H1 (cell line): Measurements from ENCODE around the gene HIGD1B. TPM values are rescaled to one million over a fixed set of nuclear protein-coding genes. Genes with fewer than 3 reads are reported as not detected.
"Not testable (repeated sequence)": the region's sequence is repeated elsewhere in the genome, so short reads cannot be mapped to it uniquely, and the experiment has no call there.

Source experiments
- CTCF ChIA-PET: fragments of 300-600 bp; sonication (Branson Sonifier 250); formaldehyde crosslinking; loops from one replicate; lab custom pipeline; 2021; ENCODE audit not compliant: partially characterized antibody; lab: Charles Lee
- POLR2A ChIA-PET: fragments of 300-600 bp; sonication (Branson Sonifier 250); formaldehyde crosslinking; loops from one replicate; lab custom pipeline; 2021; ENCODE audit warnings: inconsistent platforms; ENCODE audit not compliant: partially characterized antibody; lab: Charles Lee
- DNase-seq, 2 experiments: peaks; one replicate each; pipeline versions ENCODE4 v3.0.0 to v3.0.0-alpha.2; 2010 to 2022; ENCODE audit warnings: low spot score in 2 of 2, low read depth in 1 of 2, mixed read lengths in 1 of 2
- FAIRE-seq: peaks from 2 replicates; lab custom pipeline; 2011; peaks lifted over from hg19 to GRCh38; lab: Jason Lieb, UNC
- H2AFZ ChIP-seq: 2 replicates; pipeline ENCODE4 v1.8.1; 2012; ENCODE audit warnings: low read length, inconsistent platforms
- H2AK5ac ChIP-seq: 2 replicates; pipeline ENCODE4 v1.6.1; 2013; ENCODE audit warnings: low read depth, low read length
- H2BK120ac ChIP-seq: replicated peaks from 2 replicates; pipeline ENCODE3; 2013; ENCODE audit warnings: low read depth, low read length, inconsistent platforms
- H2BK12ac ChIP-seq: 2 replicates; pipeline ENCODE4 v1.6.1; 2013; ENCODE audit warnings: low read depth, low read length
- H2BK15ac ChIP-seq: 2 replicates; pipeline ENCODE4 v1.6.1; 2013; ENCODE audit warnings: low read length
- H2BK20ac ChIP-seq: 2 replicates; pipeline ENCODE4 v1.6.1; 2013; ENCODE audit warnings: low read length
- H2BK5ac ChIP-seq: 2 replicates; pipeline ENCODE4 v1.6.1; 2013; ENCODE audit warnings: low read depth, low read length
- H3K14ac ChIP-seq: 2 replicates; pipeline ENCODE4 v1.6.1; 2013; ENCODE audit warnings: inconsistent platforms; ENCODE audit not compliant: insufficient read length
- H3K18ac ChIP-seq: 2 replicates; pipeline ENCODE4 v1.6.1; 2013; ENCODE audit warnings: low read length; ENCODE audit errors: extremely low read depth
- H3K23ac ChIP-seq: 2 replicates; pipeline ENCODE4 v1.6.1; 2013; ENCODE audit warnings: inconsistent platforms; ENCODE audit not compliant: insufficient read length
- H3K23me2 ChIP-seq: 2 replicates; pipeline ENCODE4 v1.6.1; 2013; ENCODE audit warnings: low read depth, low read length
- H3K27ac ChIP-seq: 2 replicates; pipeline ENCODE4 v1.6.1; 2011; ENCODE audit warnings: low read depth, low read length, inconsistent platforms
- H3K27me3 ChIP-seq, 4 experiments: replicated peaks in 1 of 4; 1 replicate in 1 of 4; 2 replicates in 3 of 4; pipeline versions ENCODE4 v1.6.1 to v1.8.1; 2011 to 2013; ENCODE audit warnings: low read length in 3 of 4, mild to moderate bottlenecking in 3 of 4, inconsistent platforms in 2 of 4, mixed read lengths in 2 of 4, moderate library complexity in 1 of 4; ENCODE audit not compliant: control insufficient read depth in 3 of 4, insufficient read depth in 3 of 4; ENCODE audit errors: extremely low read depth in 1 of 4
- H3K36me3 ChIP-seq, 4 experiments: 2 replicates each; pipeline versions ENCODE4 v1.6.1 to v1.8.1; 2011 to 2013; ENCODE audit warnings: mild to moderate bottlenecking in 4 of 4, low read length in 3 of 4, moderate library complexity in 2 of 4, control low read depth in 1 of 4, inconsistent platforms in 1 of 4; ENCODE audit not compliant: insufficient read depth in 4 of 4, control insufficient read depth in 2 of 4
- H3K4ac ChIP-seq: replicated peaks from 2 replicates; pipeline ENCODE3; 2013; ENCODE audit warnings: low read length, low read depth, mixed read lengths, inconsistent platforms; ENCODE audit not compliant: insufficient read length
- H3K4me1 ChIP-seq, 4 experiments: replicated peaks in 1 of 4; 1 replicate in 1 of 4; 2 replicates in 3 of 4; pipeline versions ENCODE4 v1.6.1 to v1.8.1; 2011 to 2013; ENCODE audit warnings: low read length in 3 of 4, inconsistent platforms in 2 of 4, mixed read lengths in 1 of 4; ENCODE audit not compliant: insufficient read depth in 4 of 4, control insufficient read depth in 3 of 4
- H3K4me2 ChIP-seq, 2 experiments: 2 replicates each; pipeline versions ENCODE4 v1.6.1 to v1.8.1; 2011 to 2013; ENCODE audit warnings: low read depth in 2 of 2, low read length in 2 of 2, control low read depth in 1 of 2, inconsistent platforms in 1 of 2, mild to moderate bottlenecking in 1 of 2; ENCODE audit not compliant: insufficient read depth in 1 of 2
- H3K4me3 ChIP-seq, 4 experiments: fragments of 200-600, 300-600 bp in 1 of 4; sonication (generic), shearing (Covaris generic), sonication (Bioruptor Twin) in 1 of 4; 2 replicates each; pipeline versions ENCODE4 v1.5.1 to v1.8.1; 2011 to 2016; ENCODE audit warnings: low read length in 4 of 4, low read depth in 3 of 4, control low read depth in 2 of 4, inconsistent platforms in 2 of 4, mild to moderate bottlenecking in 2 of 4, mixed read lengths in 1 of 4, moderate library complexity in 1 of 4; ENCODE audit not compliant: insufficient read depth in 2 of 4; ENCODE audit errors: extremely low read depth in 1 of 4
- H3K56ac ChIP-seq: replicated peaks from 2 replicates; pipeline ENCODE3; 2013; ENCODE audit warnings: low read depth, mild to moderate bottlenecking, mixed read lengths, low read length, inconsistent platforms; ENCODE audit not compliant: insufficient read length
- H3K79me1 ChIP-seq: 2 replicates; pipeline ENCODE4 v1.6.1; 2013; ENCODE audit warnings: low read depth, low read length, control low read depth
- H3K79me2 ChIP-seq, 2 experiments: 2 replicates each; pipeline versions ENCODE4 v1.6.1 to v1.8.1; 2012 to 2013; ENCODE audit warnings: low read length in 2 of 2, mild to moderate bottlenecking in 2 of 2, inconsistent platforms in 1 of 2; ENCODE audit not compliant: insufficient read depth in 2 of 2, control insufficient read depth in 1 of 2
- H3K9ac ChIP-seq, 4 experiments: replicated peaks in 1 of 4; 1 replicate in 1 of 4; 2 replicates in 3 of 4; pipeline versions ENCODE4 v1.6.1 to v1.8.1; 2011 to 2013; ENCODE audit warnings: low read depth in 3 of 4, low read length in 3 of 4, control low read depth in 2 of 4, mild to moderate bottlenecking in 2 of 4, moderate library complexity in 2 of 4, inconsistent platforms in 1 of 4; ENCODE audit errors: extremely low read depth in 1 of 4
- H3K9me3 ChIP-seq, 2 experiments: 2 replicates each; pipeline versions ENCODE4 v1.6.1 to v1.8.1; 2012 to 2013; ENCODE audit warnings: mild to moderate bottlenecking in 2 of 2, moderate library complexity in 2 of 2, control low read depth in 1 of 2, inconsistent platforms in 1 of 2, low read depth in 1 of 2, low read length in 1 of 2, mixed read lengths in 1 of 2; ENCODE audit not compliant: insufficient read depth in 2 of 2
- H4K20me1 ChIP-seq, 2 experiments: replicated peaks in 1 of 2; 2 replicates each; pipeline versions ENCODE3 to v1.8.1; 2011 to 2013; ENCODE audit warnings: inconsistent platforms in 2 of 2, low read length in 2 of 2, mild to moderate bottlenecking in 1 of 2; ENCODE audit not compliant: insufficient read depth in 2 of 2, control insufficient read depth in 1 of 2
- H4K5ac ChIP-seq: 2 replicates; pipeline ENCODE4 v1.6.1; 2013; ENCODE audit warnings: low read length, low read depth, mixed read lengths, inconsistent platforms; ENCODE audit not compliant: insufficient read length
- H4K8ac ChIP-seq: 2 replicates; pipeline ENCODE4 v1.8.0; 2013; ENCODE audit warnings: mild to moderate bottlenecking, moderate library complexity, low read length, inconsistent platforms; ENCODE audit not compliant: insufficient read depth; ENCODE audit errors: extremely low read depth
- H4K91ac ChIP-seq: replicated peaks from 2 replicates; pipeline ENCODE3; 2013; ENCODE audit warnings: low read length, mixed read lengths, inconsistent platforms; ENCODE audit not compliant: insufficient read length
- WGBS, 2 experiments: shearing (Covaris generic) in 1 of 2; methylation state at CpG; one replicate each; pipeline versions ENCODE4 v1.1.6 to v1.1.7; 2013 to 2015; ENCODE audit warnings: low lambda C conversion rate in 2 of 2, mixed read lengths in 2 of 2, inconsistent platforms in 1 of 2, low coverage in 1 of 2, missing lambda C conversion rate in 1 of 2; ENCODE audit not compliant: insufficient replicate concordance in 2 of 2, insufficient coverage in 1 of 2, insufficient read length in 1 of 2; ENCODE audit errors: extremely low coverage in 1 of 2, missing lambda C conversion rate in 1 of 2; 5-methylcytosine and 5-hydroxymethylcytosine counted together
- polyA plus RNA-seq, 7 experiments: library from polyadenylated mRNA; depleted of rRNA in 3 of 7; stranded (reverse) in 5 of 7; unstranded in 2 of 7; fragments of >200 nt in 5 of 7; fragments of 200-250 nt in 2 of 7; gene quantifications; 1 replicate in 5 of 7; 2 replicates in 1 of 7; 4 replicates in 1 of 7; pipeline versions ENCODE4 v1.2.1 to v1.2.3, GENCODE V29; 2011 to 2013; ENCODE audit warnings: missing spikeins in 2 of 7, mixed read lengths in 2 of 7
- total RNA-seq: library from RNA; stranded (reverse); fragmentation: NEBNext Ultra II Directional; extraction: Animal tissue kit (Norgen Biotek cat#: 25700); gene quantifications from 2 replicates; pipeline ENCODE4 v1.2.1, GENCODE V29; 2021

Gene HIGD1B
- total and polyA plus RNA-seq, 2 of the 8 experiments (the other 6 are each of a cell fraction or from before 2014, with no cell fraction given): not detected

- H2BK5ac ChIP-seq, H3K18ac ChIP-seq, H3K14ac ChIP-seq, H3K4me2 ChIP-seq, H3K23me2 ChIP-seq, H2BK120ac ChIP-seq, H4K5ac ChIP-seq, H3K79me1 ChIP-seq, H2BK15ac ChIP-seq, FAIRE-seq, H3K27me3 ChIP-seq, H3K56ac ChIP-seq, H2BK12ac ChIP-seq, H4K91ac ChIP-seq, H3K23ac ChIP-seq, H3K4ac ChIP-seq, H2BK20ac ChIP-seq, H3K4me1 ChIP-seq, H3K9me3 ChIP-seq, H3K27ac ChIP-seq, H3K9ac ChIP-seq, H2AFZ ChIP-seq, H2AK5ac ChIP-seq, H4K8ac ChIP-seq, H3K4me3 ChIP-seq, DNase-seq: not testable (repeated sequence)
- H4K20me1 ChIP-seq: peaks cover 22 to 25% of the 10 kb centered on the region in 2 experiments
- ChIA-PET POLR2A (interaction anchor here (0.8 kb wide), 1 partner anchor 11 kb away, joined by 4 read pairs; no protein-coding TSS in a partner anchor), CTCF (interaction anchor here (0.5 to 1.6 kb wide), 4 partner anchors 11 to 73 kb away, joined by 3 to 6 read pairs (median 4); no protein-coding TSS in a partner anchor)
- peaks cover 7 to 87% of the 10 kb centered on the region in 2 experiments; a peak in 3 of 4 replicates for H3K79me2 ChIP-seq
- 93% methylated on average over 9 of the region's 9 CpGs; no CpG with 5 or more reads in 1 of the 2 experiments for WGBS, 2 experiments
- peaks cover 10 to 23% (median 19%) of the 10 kb centered on the region in 4 experiments for H3K36me3 ChIP-seq
These were observed 38.9 kb upstream of the HIGD1B start for GRCh38 chr17:44808656-44809388.
